ES-I3 (cell line): ENCODE measurements around the gene PDE11A.

Experiments
- H3K36me3 ChIP-seq: 2 replicates; pipeline ENCODE4 v1.6.1; 2013; ENCODE audit warnings: mild to moderate bottlenecking, low read length, control low read depth, moderate library complexity; ENCODE audit not compliant: insufficient read depth
- H3K4me1 ChIP-seq: 2 replicates; pipeline ENCODE4 v1.6.1; 2013; ENCODE audit warnings: mild to moderate bottlenecking, control low read depth, low read length; ENCODE audit not compliant: insufficient read depth
- H3K9ac ChIP-seq: 2 replicates; pipeline ENCODE4 v1.6.1; 2013; ENCODE audit warnings: low read depth, mild to moderate bottlenecking, low read length, moderate library complexity
- H3K9me3 ChIP-seq: 2 replicates; pipeline ENCODE4 v1.6.1; 2013; ENCODE audit warnings: mild to moderate bottlenecking, low read length, moderate library complexity; ENCODE audit not compliant: control insufficient read depth, insufficient read depth

Gene PDE11A

GRCh38 chr2:177629357-177630024, 443.1 kb downstream of the PDE11A start:
- Histone ChIP-seq H3K9ac (no peak overlapping the region), H3K9me3 (no peaks in the 10 kb centered on the region), H3K4me1 (no peaks in the 10 kb centered on the region; the same call in 1 of the 2 replicates), H3K36me3 (no peaks in the 10 kb centered on the region)

DNA sequence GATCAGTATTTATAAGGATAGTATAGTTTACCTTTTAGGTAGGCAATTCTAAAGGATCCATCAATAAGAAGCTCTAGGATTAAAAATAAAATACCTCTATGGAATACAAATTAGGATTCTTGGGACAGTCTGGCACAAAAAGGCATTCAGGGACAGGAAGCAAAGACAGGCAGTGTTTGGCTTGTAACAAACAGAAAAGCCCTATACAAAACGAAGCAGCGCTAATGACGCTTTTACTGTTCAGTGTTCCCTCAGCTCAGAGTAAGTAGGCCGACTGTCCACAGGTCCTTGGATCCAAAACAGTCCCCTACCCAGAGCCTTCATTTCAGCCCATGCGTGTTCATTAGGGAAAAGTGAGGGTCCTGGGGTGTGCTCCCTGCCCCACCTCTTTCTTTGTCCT, 443.7 kb downstream of the PDE11A start:
- H3K9ac ChIP-seq, result no peak overlapping the region
- no peaks in the 10 kb centered on the region for H3K9me3 ChIP-seq
- H3K36me3 ChIP-seq, result no peaks in the 10 kb centered on the region
- H3K4me1 ChIP-seq, result no peaks in the 10 kb centered on the region; the same call in 1 of the 2 replicates

GRCh38 chr2:177625744-177626650, 446.6 kb downstream of the PDE11A start:
- H3K9me3 ChIP-seq, result no peaks in the 10 kb centered on the region
- H3K9ac ChIP-seq, result peak overlapping the region; percentile 50; the same call in 1 of the 2 replicates
- H3K36me3 ChIP-seq, result no peaks in the 10 kb centered on the region
- 0 out of 2 replicates have a peak, but pooled peaks cover 7% of the 10 kb centered on the region for H3K4me1 ChIP-seq

GRCh38 chr2:177622521-177622920, 450.1 kb downstream of the PDE11A start:
- H3K4me1 ChIP-seq, result 0 out of 2 replicates have a peak, but pooled peaks cover 7% of the 10 kb centered on the region
- H3K9me3 ChIP-seq, result no peaks in the 10 kb centered on the region
- no peaks in the 10 kb centered on the region for H3K36me3 ChIP-seq
- H3K9ac ChIP-seq, result no peak overlapping the region

GRCh38 chr2:177619986-177620385, 452.6 kb downstream of the PDE11A start:
- H3K9me3 ChIP-seq, result no peaks in the 10 kb centered on the region
- H3K9ac ChIP-seq, result no peak overlapping the region

DNA sequence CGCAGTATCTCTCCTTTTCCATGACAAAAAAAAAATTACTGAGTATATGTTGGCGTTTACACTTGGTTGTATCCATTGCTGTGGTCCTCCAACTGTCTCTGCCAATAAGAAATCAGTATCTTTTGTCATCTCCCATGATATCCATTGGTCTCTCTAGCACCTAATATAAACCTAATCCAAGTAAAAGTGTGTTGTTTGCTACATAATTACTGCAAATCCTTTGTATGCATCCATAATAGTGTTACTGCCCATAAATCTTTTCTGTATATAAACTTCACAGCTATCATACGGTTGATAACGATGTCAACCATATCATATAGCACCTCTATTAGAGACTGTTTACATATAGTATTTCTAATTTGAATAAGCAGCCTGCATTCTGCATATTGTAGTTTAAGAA, 453.1 kb downstream of the PDE11A start:
- no peaks in the 10 kb centered on the region for H3K36me3 ChIP-seq
- H3K4me1 ChIP-seq, result 0 out of 2 replicates have a peak, but pooled peaks cover 7% of the 10 kb centered on the region
- H3K9ac ChIP-seq, result peak overlapping the region; percentile 100; the same call in 1 of the 2 replicates
- H3K9me3 ChIP-seq, result no peaks in the 10 kb centered on the region

More at GRCh38 chr2:177619986-177620385, 452.6 kb downstream of the PDE11A start:
- H3K4me1 ChIP-seq, result 0 out of 2 replicates have a peak, but pooled peaks cover 7% of the 10 kb centered on the region
- no peaks in the 10 kb centered on the region for H3K36me3 ChIP-seq

DNA sequence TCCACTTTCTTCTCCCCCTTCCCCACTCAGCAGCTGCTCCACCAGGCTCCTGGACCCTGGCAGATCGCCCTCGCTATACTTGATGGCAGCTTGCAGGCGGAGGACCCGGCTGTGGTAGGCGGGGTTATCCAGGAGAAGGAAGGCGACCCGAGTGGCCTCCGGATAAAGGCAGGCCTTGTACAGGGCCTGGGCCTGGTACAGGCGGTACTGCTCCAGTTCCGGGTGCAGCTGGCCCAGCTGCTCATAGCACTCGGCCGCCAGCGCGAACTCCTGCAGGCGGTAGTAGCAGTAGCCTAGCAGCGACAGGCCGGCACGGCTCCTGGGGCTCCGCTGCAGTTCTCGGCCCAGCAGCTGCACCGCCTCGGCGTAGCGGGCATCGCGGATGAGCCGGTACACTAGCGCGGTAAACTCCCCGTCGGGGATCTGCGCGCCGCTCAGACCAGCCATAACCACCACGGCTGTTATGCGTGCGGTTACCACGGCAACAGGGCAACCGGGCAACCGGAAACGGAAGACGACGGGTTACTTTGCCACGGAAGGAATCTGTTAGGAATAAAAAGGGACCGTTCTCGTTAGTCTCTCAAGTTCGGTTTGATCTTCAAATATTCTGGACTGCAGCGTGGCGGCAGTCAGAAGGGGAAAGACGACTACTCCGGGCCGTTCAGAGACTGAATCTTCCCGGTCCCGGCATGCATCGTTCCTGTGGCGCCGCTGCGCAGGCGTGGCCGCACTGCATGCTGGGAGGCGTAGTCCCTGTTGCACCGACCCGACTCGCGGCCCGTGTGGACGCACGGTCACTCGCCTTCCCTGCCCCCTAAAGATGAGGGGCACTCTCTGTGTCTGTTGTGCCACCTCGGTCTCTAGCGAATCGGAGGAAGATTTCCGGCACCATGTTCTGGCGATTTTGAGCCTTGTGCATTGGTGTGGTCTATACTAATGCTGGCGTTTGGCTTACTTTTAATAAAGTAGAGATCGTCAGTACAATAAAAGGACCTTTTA, 454.0 kb downstream of the PDE11A start:
- H3K4me1 ChIP-seq, result 0 out of 2 replicates have a peak, but pooled peaks cover 7% of the 10 kb centered on the region
- no peaks in the 10 kb centered on the region for H3K9me3 ChIP-seq
- peak overlapping the region; percentile 100 for H3K9ac ChIP-seq
- no peaks in the 10 kb centered on the region for H3K36me3 ChIP-seq

- Histone ChIP-seq H3K9me3 (no peaks in the 10 kb centered on the region), H3K9ac (peak overlapping the region; percentile 100; the same call in 1 of the 2 replicates), H3K4me1 (0 out of 2 replicates have a peak, but pooled peaks cover 6% of the 10 kb centered on the region), H3K36me3 (no peaks in the 10 kb centered on the region)
Measured at GRCh38 chr2:177617849-177618248, 454.7 kb downstream of the PDE11A start.

DNA sequence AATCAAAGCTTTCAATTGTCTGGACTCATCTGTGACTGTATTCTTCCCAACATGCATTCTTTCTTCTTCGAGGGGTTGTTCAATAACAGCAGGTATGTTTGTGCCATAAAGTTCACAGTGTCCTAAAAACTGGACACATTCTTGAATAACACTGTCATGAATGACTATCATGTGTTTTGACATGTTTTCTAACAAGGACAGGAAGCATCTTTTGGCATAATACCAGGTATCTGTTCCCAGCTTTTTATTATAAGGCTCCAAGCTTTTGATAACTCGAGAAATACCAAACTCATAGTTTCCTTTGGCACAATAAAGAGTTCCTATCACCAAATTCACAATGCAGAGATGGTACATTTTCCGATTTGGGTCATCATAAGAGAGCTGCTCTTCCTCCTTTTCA, 455.8 kb downstream of the PDE11A start:
- H3K36me3 ChIP-seq, result no peaks in the 10 kb centered on the region
- no peaks in the 10 kb centered on the region for H3K4me1 ChIP-seq
- H3K9ac ChIP-seq, result no peak overlapping the region
- H3K9me3 ChIP-seq, result no peaks in the 10 kb centered on the region

DNA sequence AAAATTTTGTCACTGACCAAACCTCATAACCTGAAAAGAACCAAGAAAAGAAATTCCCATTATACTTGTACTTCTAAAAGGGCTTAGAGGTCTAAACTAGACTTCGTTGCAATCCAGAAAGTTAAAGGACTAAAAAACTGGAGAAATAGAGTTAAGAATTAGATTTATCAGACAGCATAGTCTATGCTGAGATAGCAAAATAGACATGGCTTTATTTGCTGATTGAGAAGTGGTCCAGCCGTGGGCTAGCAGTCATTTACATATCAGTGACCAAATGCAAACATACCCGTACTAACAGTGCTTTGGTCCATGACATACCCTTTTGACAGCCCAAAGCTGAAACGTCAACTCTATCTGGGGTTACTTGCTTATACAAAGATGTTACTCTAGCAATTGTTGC, 456.5 kb downstream of the PDE11A start:
- Histone ChIP-seq H3K4me1 (peaks cover 4% of the 10 kb centered on the region), H3K9me3 (no peaks in the 10 kb centered on the region), H3K9ac (no peak overlapping the region), H3K36me3 (no peaks in the 10 kb centered on the region)

- H3K9me3 ChIP-seq, result no peaks in the 10 kb centered on the region
- H3K9ac ChIP-seq, result no peak overlapping the region
- H3K36me3 ChIP-seq, result no peaks in the 10 kb centered on the region
- H3K4me1 ChIP-seq, result peaks cover 8% of the 10 kb centered on the region
Measured at GRCh38 chr2:177612659-177613058, 459.9 kb downstream of the PDE11A start.

- peaks cover 8% of the 10 kb centered on the region for H3K4me1 ChIP-seq
- H3K9ac ChIP-seq, result no peak overlapping the region
- no peaks in the 10 kb centered on the region for H3K9me3 ChIP-seq
- H3K36me3 ChIP-seq, result no peaks in the 10 kb centered on the region
Measured at GRCh38 chr2:177611310-177611886, 461.2 kb downstream of the PDE11A start.

GRCh38 chr2:177610813-177611212, 461.8 kb downstream of the PDE11A start:
- Histone ChIP-seq H3K9me3 (no peaks in the 10 kb centered on the region), H3K4me1 (peaks cover 8% of the 10 kb centered on the region), H3K36me3 (no peaks in the 10 kb centered on the region), H3K9ac (no peak overlapping the region)
